Muscle of arm (tissue), 12 donors: ENCODE results near the gene ARFGEF2. TPM values are rescaled to one million over a fixed set of nuclear protein-coding genes. Genes with fewer than 3 reads are reported as not detected.
A peak's percentile ranks its signal among the peaks of the same experiment; 100 is the strongest.
"Not testable (repeated sequence)": the region's sequence is repeated elsewhere in the genome, so short reads cannot be mapped to it uniquely, and the experiment has no call there.

ENCODE experiments used
- DNase-seq: peaks from one replicate; pipeline ENCODE4 v3.0.0-alpha.2; 2013
- polyA plus RNA-seq, 12 donors: library from polyadenylated mRNA; unstranded; fragments of 120-200 nt; gene quantifications; one replicate each; pipeline ENCODE4 v1.2.1, GENCODE V29; 2013; ENCODE audit not compliant: insufficient read length in 12 of 12

The ARFGEF2 gene
- polyA plus RNA-seq, 12 donors: 12.0 to 17.9 (median 15.1) TPM; not detected in 1

GRCh38 chr20:48999890-49000870 lies 78.7 kb downstream of the ARFGEF2 start:
- DNase-seq: peak; percentile 18

- DNase-seq: no peak
Measured at GRCh38 chr20:49001741-49002140, 80.2 kb downstream of the ARFGEF2 start.

- no peak for DNase-seq
Measured at GRCh38 chr20:49006446-49006980, 85.0 kb downstream of the ARFGEF2 start.

- no peak for DNase-seq
Measured at GRCh38 chr20:49009899-49010631, 88.6 kb downstream of the ARFGEF2 start.

GRCh38 chr20:49024220-49024619 lies 102.7 kb downstream of the ARFGEF2 start:
- no peak for DNase-seq

GRCh38 chr20:49028177-49028576 lies 106.7 kb downstream of the ARFGEF2 start:
- not testable (repeated sequence) for DNase-seq

GRCh38 chr20:49028684-49029083 lies 107.2 kb downstream of the ARFGEF2 start:
- no peak for DNase-seq

GRCh38 chr20:49029203-49029602 lies 107.7 kb downstream of the ARFGEF2 start:
- no peak for DNase-seq

- DNase-seq: no peak
Measured at GRCh38 chr20:49030954-49031619, 109.6 kb downstream of the ARFGEF2 start.

GRCh38 chr20:49032455-49032854 lies 110.9 kb downstream of the ARFGEF2 start:
- DNase-seq: no peak

GRCh38 chr20:49034070-49034732 lies 112.7 kb downstream of the ARFGEF2 start:
- DNase-seq: no peak

- no peak for DNase-seq
Measured at GRCh38 chr20:49037962-49038387, 116.5 kb downstream of the ARFGEF2 start.

- no peak for DNase-seq
Measured at GRCh38 chr20:49039854-49040253, 118.3 kb downstream of the ARFGEF2 start.

GRCh38 chr20:49043000-49043399 lies 121.5 kb downstream of the ARFGEF2 start:
- no peak for DNase-seq

GRCh38 chr20:49045440-49046086 lies 124.1 kb downstream of the ARFGEF2 start:
- no peak for DNase-seq

GRCh38 chr20:49046087-49046900 lies 124.8 kb downstream of the ARFGEF2 start, which contains the start of gene CSE1L:
TSS of gene CSE1L (plus strand) at chr20:49046312. CDS start at chr20:49058464, 12,152 bp downstream.
- DNase-seq: peak; percentile 98

GRCh38 chr20:49052334-49052733 lies 130.8 kb downstream of the ARFGEF2 start:
- no peak for DNase-seq

- no peak for DNase-seq
Measured at GRCh38 chr20:49054056-49054643, 132.6 kb downstream of the ARFGEF2 start.

GRCh38 chr20:49063279-49063678 lies 141.8 kb downstream of the ARFGEF2 start:
- no peak for DNase-seq
